ENCODE results near the gene RBM43.

RBM43 gene

GRCh38 chr2:151258121-151258520 lies 3.5 kb downstream of the RBM43 start:
- Histone ChIP-seq H3F3A (ENCODE audit: low read depth) (no peaks in the 10 kb centered on the region), H4K20me1 (ENCODE audit: insufficient read depth, low read length, poor library complexity, severe bottlenecking) (no peaks in the 10 kb centered on the region), H3K4me3 (ENCODE audit: low read length, poor library complexity, severe bottlenecking) (no peak overlapping the region), H3K27me3 (ENCODE audit: insufficient read depth, low read length, poor library complexity, severe bottlenecking) (no peaks in the 10 kb centered on the region), H3K9me3 (ENCODE audit: insufficient read depth, low read depth, low read length) (no peaks in the 10 kb centered on the region), H3K4me2 (ENCODE audit: low read depth, low read length, poor library complexity, severe bottlenecking) (no peak overlapping the region), H3K79me2 (ENCODE audit: insufficient read depth, low read length) (peaks cover 20% of the 10 kb centered on the region; the same call in 1 of the 2 replicates), H2AFZ (ENCODE audit: low read length) (no peak overlapping the region), H3K4me1 (ENCODE audit: insufficient read depth, low read length, poor library complexity, severe bottlenecking) (peaks cover 12% of the 10 kb centered on the region), H3K9me2 (replicated peaks; ENCODE audit: low read depth, low read length) (no peaks in the 10 kb centered on the region), H3K36me3 (ENCODE audit: insufficient read depth, low read length) (no peaks in the 10 kb centered on the region), H3K9ac (ENCODE audit: low read depth, low read length, poor library complexity, severe bottlenecking) (no peak overlapping the region)
- TF ChIP-seq CTCF (conservative IDR thresholded peaks at IDR 0.05; ENCODE audit: low read length) (no peak), EZH2phosphoT487 (IDR thresholded peaks at IDR 0.05; ENCODE audit: borderline replicate concordance) (no peak)

GRCh38 chr2:151252646-151253045 lies 9.0 kb downstream of the RBM43 start:
- no peaks in the 10 kb centered on the region for H3K4me1 ChIP-seq (ENCODE audit: insufficient read depth, low read length, poor library complexity, severe bottlenecking)
- no peaks in the 10 kb centered on the region; the same call in 1 of the 2 replicates for H3K36me3 ChIP-seq (ENCODE audit: insufficient read depth, low read length)
- H3K4me3 ChIP-seq (ENCODE audit: low read length, poor library complexity, severe bottlenecking): no peak overlapping the region
- no peak overlapping the region for H2AFZ ChIP-seq (ENCODE audit: low read length)
- H3K9me2 ChIP-seq (replicated peaks; ENCODE audit: low read depth, low read length): no peaks in the 10 kb centered on the region
- H3K4me2 ChIP-seq (ENCODE audit: low read depth, low read length, poor library complexity, severe bottlenecking): no peak overlapping the region
- no peaks in the 10 kb centered on the region for H3K79me2 ChIP-seq (ENCODE audit: insufficient read depth, low read length)
- H4K20me1 ChIP-seq (ENCODE audit: insufficient read depth, low read length, poor library complexity, severe bottlenecking): no peaks in the 10 kb centered on the region
- H3K9me3 ChIP-seq (ENCODE audit: insufficient read depth, low read depth, low read length): peaks cover 10% of the 10 kb centered on the region; the same call in 1 of the 2 replicates
- H3K9ac ChIP-seq (ENCODE audit: low read depth, low read length, poor library complexity, severe bottlenecking): no peak overlapping the region
- H3F3A ChIP-seq (ENCODE audit: low read depth): no peaks in the 10 kb centered on the region
- TF ChIP-seq CTCF (conservative IDR thresholded peaks at IDR 0.05; ENCODE audit: low read length) (no peak), EZH2phosphoT487 (IDR thresholded peaks at IDR 0.05; ENCODE audit: borderline replicate concordance) (no peak)
- no peaks in the 10 kb centered on the region for H3K27me3 ChIP-seq (ENCODE audit: insufficient read depth, low read length, poor library complexity, severe bottlenecking)

- Histone ChIP-seq H3K9ac (ENCODE audit: low read depth, low read length, poor library complexity, severe bottlenecking) (no peak overlapping the region), H2AFZ (ENCODE audit: low read length) (no peak overlapping the region), H3K27me3 (ENCODE audit: insufficient read depth, low read length, poor library complexity, severe bottlenecking) (no peaks in the 10 kb centered on the region), H3K79me2 (ENCODE audit: insufficient read depth, low read length) (no peaks in the 10 kb centered on the region), H3K9me2 (replicated peaks; ENCODE audit: low read depth, low read length) (no peaks in the 10 kb centered on the region), H3K4me3 (ENCODE audit: low read length, poor library complexity, severe bottlenecking) (no peak overlapping the region), H3K4me1 (ENCODE audit: insufficient read depth, low read length, poor library complexity, severe bottlenecking) (no peaks in the 10 kb centered on the region), H3K36me3 (ENCODE audit: insufficient read depth, low read length) (no peaks in the 10 kb centered on the region; the same call in 1 of the 2 replicates), H4K20me1 (ENCODE audit: insufficient read depth, low read length, poor library complexity, severe bottlenecking) (no peaks in the 10 kb centered on the region), H3K4me2 (ENCODE audit: low read depth, low read length, poor library complexity, severe bottlenecking) (no peak overlapping the region), H3K9me3 (ENCODE audit: insufficient read depth, low read depth, low read length) (peaks cover 11% of the 10 kb centered on the region; the same call in 1 of the 2 replicates), H3F3A (ENCODE audit: low read depth) (no peaks in the 10 kb centered on the region)
- no peak for TF ChIP-seq CTCF (conservative IDR thresholded peaks at IDR 0.05; ENCODE audit: low read length)
- no peak for TF ChIP-seq EZH2phosphoT487 (IDR thresholded peaks at IDR 0.05; ENCODE audit: borderline replicate concordance)
These were observed 10.7 kb downstream of the RBM43 start for GRCh38 chr2:151251012-151251411.

Data from Loucy (cell line).